GM18870 (cell line): ENCODE measurements around the gene WNT3A.
"Not testable (repeated sequence)": the region's sequence is repeated elsewhere in the genome, so short reads cannot be mapped to it uniquely, and the experiment has no call there.

Source experiments
- ATAC-seq: cut with Tn5 transposase; IDR thresholded peaks from one replicate; pipeline ENCODE4 v1.9.1; 2021; ENCODE audit warnings: moderate library complexity; ENCODE audit not compliant: unreplicated experiment

WNT3A gene, protein sequence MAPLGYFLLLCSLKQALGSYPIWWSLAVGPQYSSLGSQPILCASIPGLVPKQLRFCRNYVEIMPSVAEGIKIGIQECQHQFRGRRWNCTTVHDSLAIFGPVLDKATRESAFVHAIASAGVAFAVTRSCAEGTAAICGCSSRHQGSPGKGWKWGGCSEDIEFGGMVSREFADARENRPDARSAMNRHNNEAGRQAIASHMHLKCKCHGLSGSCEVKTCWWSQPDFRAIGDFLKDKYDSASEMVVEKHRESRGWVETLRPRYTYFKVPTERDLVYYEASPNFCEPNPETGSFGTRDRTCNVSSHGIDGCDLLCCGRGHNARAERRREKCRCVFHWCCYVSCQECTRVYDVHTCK

DNA sequence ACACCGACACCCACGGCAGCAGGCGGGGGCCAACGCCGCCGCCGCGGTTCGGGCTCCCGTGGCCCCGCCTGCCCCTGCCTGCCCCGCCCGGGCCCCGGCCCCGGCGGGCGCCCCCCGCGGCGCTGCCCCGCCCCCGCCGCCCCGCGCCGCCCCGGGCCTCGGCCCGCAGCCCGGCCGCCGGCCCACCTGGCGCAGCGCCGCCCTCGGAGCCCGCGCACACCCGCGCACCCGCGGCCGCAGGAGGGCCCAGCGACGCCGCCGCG lies at the start of gene WNT3A:
Gene WNT3A, plus strand, starts transcription at position 213 of the 263 bp plus-strand sequence. CDS start 131 bp downstream, outside the sequence.
- ATAC-seq, result no peak

GRCh38 chr1:227958617-227959324 lies 48.0 kb upstream of the WNT3A start:
- ATAC-seq, result no peak

- ATAC-seq, result no peak
Observed at GRCh38 chr1:227959325-227959860, 47.4 kb upstream of the WNT3A start.

- ATAC-seq, result no peak
Observed at GRCh38 chr1:227961651-227962466, 44.9 kb upstream of the WNT3A start.

DNA sequence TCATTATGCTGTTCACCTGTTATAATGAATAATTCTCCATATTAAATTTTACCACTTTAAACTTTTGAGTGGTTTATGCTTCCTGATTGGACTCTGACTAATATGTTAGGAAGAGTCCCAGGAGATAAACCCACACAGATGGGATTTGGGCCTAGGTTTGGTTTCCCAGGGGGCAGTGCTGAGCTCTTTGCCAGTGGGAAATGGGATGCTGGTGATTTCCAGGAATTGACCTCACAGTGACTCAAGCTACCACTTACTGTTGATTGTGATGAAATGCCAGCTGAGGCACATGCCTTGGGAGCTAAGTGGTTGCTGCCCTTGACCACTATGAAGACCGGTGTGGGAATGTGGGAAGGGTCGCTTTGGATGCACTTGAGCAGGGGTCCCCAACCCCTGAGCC lies 40.1 kb upstream of the WNT3A start:
- not testable (repeated sequence) for ATAC-seq

DNA sequence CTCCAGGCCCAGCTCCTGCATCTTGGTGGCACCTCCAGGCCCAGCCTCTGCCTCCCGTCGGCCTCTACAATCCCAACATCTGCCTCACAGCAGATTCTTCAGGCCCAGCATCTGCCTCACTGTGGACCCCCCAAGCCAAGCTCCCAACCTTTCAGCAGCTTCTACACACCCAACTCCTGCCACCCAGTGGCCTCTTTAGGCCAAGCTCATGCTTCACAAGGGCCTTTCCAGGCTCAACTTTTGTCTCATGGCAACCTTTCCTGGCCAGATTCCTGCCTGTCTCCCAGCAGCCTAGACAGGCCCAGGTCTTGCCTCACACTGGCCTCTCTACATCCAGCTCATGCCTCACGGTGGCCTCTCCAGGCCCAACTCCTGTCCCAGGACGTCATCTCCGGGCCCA lies 39.0 kb upstream of the WNT3A start:
- not testable (repeated sequence) for ATAC-seq

GRCh38 chr1:227970076-227970995 lies 36.5 kb upstream of the WNT3A start:
- ATAC-seq, result not testable (repeated sequence)

- not testable (repeated sequence) for ATAC-seq
Observed at GRCh38 chr1:227971216-227971615, 35.6 kb upstream of the WNT3A start.

DNA sequence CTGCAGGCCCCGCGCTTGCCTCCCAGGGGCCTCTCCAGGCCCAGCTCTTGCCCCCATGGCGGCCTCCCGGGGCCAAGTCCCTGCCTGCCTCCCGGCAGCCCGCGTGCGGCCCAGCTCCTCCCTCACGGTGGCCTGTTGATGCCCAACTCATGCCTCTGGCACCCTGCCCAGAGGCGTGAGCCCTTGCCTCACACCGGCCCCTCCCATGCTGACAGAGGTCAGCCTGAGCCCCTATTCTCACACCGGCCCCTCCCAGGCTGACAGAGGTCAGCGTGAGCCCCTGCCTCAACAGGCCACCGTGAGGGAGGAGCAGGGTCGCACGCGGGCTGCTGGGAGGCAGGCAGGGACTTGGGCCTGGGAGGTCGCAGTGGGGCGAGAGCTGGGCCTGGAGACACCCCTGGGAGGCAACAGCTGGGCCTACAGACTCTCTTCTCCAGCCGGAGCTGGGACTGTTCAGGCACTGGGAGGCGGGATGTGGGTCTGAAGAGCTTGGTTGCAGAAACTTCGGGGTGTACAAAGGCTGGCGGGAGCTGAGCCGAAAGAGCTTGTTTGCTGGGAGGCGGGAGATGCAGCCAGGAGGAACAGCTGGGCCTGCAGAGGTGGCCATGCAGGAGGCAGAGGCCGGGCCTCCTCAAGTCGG lies 35.0 kb upstream of the WNT3A start:
- ATAC-seq, result not testable (repeated sequence)

- ATAC-seq, result not testable (repeated sequence)
Observed at GRCh38 chr1:227972283-227972679, 34.5 kb upstream of the WNT3A start.

- ATAC-seq, result not testable (repeated sequence)
Observed at GRCh38 chr1:227972843-227973374, 33.9 kb upstream of the WNT3A start.

- not testable (repeated sequence) for ATAC-seq
Observed at GRCh38 chr1:227973724-227974288, 33.0 kb upstream of the WNT3A start.

- not testable (repeated sequence) for ATAC-seq
Observed at GRCh38 chr1:227975583-227976283, 31.1 kb upstream of the WNT3A start.

GRCh38 chr1:227987181-227987580 lies 19.6 kb upstream of the WNT3A start:
- no peak for ATAC-seq

GRCh38 chr1:227994632-227995300 lies 12.0 kb upstream of the WNT3A start:
- no peak for ATAC-seq

GRCh38 chr1:227996187-227996950 lies 10.4 kb upstream of the WNT3A start:
- no peak for ATAC-seq

DNA sequence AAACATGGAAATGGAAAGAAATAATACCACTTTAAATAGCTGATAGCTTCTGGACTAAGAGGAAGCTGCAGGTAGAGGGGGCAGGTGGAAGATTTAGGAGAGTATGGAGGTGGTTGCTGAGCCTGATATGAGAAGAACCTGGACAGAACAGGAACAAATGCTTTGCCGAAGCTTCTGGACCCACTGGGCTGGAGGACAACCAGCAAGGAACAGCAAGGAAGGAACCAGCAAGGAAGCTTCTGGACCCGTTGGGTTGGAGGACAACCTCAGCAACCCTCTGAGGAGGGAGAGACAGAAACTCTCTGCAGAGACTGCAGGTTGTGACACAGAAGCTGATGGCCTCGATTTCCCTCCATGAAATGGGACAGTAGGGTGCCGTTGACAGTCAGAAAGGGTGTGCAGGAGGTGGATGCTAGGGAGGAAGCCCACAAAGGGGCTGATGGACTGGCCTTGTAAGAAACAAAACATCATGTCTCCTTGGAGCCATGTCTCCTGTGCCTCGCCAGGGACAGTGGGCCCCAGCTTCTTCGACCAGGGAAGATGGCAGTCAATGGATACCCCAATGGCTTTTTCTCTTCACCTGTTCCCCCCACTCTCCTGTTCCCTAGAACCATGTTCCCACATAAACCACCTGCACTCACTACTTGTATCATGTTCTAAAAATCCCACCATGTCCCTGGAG lies 8.3 kb upstream of the WNT3A start:
- ATAC-seq, result no peak
